ENCODE data around the gene ZNF628.

- TF ChIP-seq CTCF (conservative IDR thresholded peaks at IDR 0.05 in 1 of 2, IDR thresholded peaks at IDR 0.05 in 1 of 2; ENCODE audit: extremely low read depth in 1 of 2, insufficient read depth in 1 of 2, low read depth in 1 of 2, low read length in 2 of 2) (no peak), EZH2 (IDR thresholded peaks at IDR 0.05; ENCODE audit: borderline replicate concordance, low read length) (no peak)
These were observed 39.0 kb upstream of the ZNF628 start for GRCh38 chr19:55437410-55437809.
